COLO668 (cell line): ENCODE results near the gene CTNNA3.

Experiments
- DNase-seq: peaks from one replicate; lab custom pipeline; 2025; ENCODE audit not compliant: unreplicated experiment; lab: John Stamatoyannopoulos, UW

Gene CTNNA3

DNA sequence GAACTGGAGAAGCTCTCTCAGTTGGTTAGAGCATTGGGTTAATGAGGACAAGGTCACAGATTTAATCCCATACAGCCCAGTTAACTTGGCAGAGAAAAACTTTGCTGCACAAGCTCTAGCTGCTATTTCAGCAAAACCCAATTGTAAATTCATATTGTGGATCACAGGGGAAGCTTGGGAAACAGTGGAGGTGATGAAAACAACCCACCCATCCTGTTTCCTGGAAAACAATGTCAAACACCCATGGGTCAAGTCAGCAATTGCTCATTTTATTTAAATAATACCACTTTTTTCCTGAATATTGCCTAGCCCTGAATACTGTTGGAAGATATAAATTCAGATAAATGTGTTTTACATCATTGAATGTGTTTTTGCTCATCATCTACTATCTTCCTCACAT lies 1670.8 kb downstream of the CTNNA3 start:
- no peak for DNase-seq

DNA sequence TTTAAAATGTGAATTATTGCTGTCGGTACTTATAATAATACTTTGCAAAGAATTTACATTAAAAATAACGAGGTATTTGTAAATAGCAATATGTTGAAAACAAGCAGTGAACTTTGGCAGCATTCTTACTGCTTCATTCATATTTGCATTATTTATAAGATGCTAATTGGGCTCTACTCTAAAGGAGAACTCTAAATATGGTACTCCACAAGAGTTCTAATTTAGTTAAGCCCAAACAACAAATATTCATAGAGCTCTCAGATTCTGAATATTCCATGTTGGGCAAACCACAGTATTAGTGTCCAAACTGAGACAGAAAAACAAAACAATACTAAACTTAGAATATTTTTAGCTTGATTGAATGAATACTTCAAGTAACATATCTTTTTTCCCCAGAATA lies 1674.6 kb downstream of the CTNNA3 start:
- no peak for DNase-seq

DNA sequence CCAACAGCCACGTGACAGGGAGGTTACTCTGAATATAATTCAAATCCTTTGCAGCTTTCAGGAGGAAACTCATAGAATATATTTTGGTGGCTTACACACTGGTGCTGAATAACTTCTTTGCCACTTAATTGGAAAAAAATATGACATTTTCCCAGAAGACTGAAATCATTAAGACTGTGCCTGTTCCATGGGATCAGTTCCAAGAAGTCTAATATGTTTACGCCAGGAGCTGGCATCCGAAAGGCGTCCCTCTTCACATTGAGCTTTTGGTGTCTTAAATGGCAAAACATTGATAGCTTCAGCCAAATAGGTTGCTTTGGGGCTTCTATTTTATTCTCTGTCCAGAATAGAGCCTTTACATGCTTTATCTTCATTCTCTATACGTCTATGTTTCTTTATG lies 1687.8 kb downstream of the CTNNA3 start:
- DNase-seq: no peak

DNA sequence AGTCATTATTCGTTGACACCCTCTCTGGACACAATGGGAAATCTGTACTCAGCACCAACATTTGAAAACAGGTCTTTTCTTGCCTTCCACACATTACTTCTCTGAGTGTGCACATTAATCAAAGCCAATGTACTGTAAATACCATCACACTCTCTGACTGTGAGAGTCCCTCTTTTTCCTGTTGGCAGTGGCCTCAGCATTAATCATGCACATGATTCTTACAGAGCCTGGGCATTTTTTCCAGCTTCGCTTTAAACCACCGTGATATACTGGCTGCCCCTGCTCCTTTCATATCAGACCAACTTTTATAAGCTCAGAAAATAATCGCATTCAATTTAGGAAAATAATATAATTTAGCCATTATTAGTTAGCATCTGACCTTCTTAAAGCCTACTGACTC lies 1689.6 kb downstream of the CTNNA3 start:
- DNase-seq: no peak

DNA sequence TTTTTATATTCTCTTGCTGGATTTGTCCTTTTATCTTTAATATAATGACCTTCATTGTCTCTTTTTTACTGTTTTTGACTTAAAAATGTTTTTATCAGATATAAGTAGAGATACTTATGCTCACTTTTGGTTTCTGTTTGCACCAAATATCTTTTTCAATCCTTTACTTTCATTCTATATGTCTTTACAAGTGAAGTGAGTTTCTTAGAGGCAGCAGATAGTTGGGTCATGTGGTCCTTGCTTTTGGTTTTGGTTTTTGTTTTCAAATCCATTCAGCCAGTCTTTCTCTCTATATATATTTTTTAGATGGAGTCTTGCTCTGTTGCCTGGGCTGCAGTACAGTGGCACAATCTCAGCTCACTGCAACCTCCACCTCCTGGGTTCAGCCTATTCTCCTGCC lies 1702.5 kb downstream of the CTNNA3 start:
- no peak for DNase-seq

DNA sequence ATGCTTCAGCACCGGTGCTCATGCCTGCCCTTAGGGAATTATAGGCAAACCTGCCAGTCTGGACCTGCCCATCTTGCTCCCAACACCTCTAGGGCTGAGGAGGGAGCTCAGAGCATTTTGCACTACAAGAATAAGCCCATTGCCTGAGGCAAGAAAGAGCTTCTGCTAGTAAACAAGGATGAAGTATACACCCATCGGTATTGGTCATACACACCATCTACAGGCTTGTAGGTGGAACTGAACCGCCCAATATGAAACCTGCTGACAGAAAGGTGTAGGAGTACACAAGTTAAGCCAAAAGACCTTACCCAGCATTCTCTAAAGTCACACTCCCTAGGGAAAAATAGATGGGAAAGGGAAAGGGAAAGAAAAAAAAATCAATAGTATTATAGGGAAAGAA lies 1727.1 kb downstream of the CTNNA3 start:
- DNase-seq: no peak

DNA sequence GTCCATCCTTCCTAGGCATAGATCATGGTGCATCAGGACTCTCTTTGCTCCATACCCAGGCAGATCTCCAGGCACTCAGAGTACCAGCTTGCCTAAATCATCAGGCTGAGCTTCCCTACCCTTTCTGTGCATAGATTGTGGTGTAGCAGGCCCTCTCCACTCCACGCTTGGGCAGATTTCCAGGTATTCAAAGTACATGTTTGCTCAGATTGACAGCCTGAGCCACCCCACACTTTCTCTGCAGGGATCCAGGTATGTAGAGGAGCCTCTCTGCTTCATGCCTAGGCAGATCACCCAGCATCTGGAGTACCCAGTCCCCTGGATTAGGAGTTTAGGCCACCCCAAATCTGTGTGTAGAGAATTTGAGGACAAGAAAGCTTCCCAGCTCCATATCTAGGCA lies 1727.6 kb downstream of the CTNNA3 start:
- no peak for DNase-seq

DNA sequence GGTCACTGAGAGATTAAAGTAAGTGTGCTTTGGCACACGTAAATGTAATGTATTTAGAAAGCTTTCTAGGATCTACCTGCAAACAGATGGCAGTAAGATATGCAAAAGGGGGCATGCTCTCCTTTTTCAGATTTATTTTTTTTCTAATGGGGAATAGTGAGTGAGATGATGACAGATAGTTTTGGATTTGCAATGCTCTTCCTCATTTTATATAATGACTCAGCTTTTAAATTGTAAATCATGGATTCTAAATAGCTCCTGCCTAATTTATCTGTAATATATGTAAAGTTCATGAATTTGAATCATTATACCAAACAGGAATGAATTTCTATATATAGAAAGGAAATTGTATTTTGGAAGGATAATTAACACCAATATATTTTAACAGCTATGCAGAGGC lies 1731.8 kb downstream of the CTNNA3 start:
- DNase-seq: no peak

DNA sequence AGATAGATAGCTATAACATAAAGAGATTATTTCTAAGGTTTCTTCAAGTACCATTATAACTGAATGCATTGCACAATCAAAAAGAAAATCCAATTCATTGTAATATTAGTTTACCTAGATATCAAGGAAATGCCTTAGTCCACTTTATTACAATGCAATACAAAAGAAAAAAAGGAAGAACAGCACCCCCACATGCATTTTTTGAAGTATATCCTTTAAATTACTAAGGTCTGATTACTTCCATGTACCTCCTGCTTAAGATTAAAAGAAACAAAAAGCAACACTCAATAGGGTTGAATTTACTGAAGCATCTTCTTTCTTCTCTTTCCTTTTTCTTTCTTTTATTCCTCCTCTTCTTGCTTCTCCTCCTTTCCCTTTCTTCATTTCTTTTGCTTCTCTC lies 1743.9 kb downstream of the CTNNA3 start:
- DNase-seq: no peak

DNA sequence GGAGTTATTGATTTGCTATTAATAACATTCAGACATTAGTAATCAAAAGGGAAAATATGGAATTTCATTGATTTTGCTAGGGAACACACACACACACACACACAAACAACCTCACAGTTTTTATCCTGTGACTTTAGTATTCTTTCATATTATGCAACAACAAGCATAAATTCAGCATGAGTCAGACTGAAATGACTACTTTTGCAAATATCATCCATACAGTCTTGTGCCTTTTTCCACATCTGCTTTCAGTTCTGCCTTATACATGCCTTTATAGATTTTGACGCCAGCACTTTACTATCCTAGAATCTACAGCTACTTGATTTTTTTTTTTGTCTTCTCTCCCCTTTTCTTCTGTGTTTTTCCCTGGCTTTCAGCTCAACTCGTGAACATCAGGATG lies 1745.9 kb downstream of the CTNNA3 start:
- no peak for DNase-seq

DNA sequence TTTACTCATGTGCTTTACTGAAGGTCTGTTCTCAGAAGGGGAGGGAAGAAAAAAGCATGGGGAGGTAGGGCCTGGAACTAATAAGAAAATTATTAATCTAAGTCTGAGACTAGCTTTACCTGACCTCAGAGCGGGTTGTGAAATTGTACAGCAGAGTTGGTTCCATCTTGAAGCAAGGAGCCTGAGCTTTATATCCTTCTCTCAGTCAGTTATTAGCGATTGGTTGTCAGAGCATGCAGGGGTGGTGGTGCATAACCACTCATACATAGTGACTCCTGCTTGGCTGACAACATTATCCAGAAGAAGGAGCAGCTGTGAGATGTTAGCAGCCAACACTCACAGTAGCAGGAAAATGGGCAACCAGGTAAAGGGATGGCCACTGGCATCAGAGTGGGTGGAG lies 1746.5 kb downstream of the CTNNA3 start:
- DNase-seq: no peak

DNA sequence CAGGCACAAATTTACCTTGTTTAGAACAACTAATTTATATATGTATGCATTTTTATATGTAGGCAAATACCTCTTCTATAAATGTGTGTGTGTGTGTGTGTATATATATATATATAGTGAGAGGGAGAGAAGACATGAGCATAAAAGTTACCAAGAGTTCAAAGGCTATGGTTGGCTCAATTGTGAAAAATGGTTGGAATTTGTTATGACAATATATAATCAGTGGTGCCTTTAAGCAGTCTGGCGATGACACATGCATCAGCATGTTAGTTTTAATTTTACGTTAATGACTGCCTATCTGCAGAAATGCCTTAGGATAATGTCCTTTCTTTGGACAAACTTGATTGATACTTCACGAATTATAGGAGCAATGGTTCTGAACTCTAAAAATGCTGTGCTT lies 1750.9 kb downstream of the CTNNA3 start:
- no peak for DNase-seq

DNA sequence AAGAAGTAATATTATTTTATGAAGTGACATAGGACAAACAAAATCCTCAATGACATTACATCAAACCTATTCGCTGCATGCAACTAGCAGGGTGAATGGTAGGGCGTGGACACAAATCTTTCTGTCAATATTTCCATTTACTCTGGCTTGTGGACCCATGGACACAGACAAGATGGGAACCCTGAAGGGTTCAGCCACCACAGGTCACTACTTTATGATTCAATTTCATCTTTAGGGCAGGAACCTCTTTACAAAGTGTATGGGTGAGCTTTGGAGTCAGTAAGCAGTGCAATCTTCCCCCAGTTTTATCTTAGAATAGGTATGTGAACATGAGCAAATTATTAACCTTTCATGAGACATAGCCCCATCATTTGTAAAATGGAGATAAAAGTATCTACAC lies 1752.5 kb downstream of the CTNNA3 start:
- DNase-seq: no peak

DNA sequence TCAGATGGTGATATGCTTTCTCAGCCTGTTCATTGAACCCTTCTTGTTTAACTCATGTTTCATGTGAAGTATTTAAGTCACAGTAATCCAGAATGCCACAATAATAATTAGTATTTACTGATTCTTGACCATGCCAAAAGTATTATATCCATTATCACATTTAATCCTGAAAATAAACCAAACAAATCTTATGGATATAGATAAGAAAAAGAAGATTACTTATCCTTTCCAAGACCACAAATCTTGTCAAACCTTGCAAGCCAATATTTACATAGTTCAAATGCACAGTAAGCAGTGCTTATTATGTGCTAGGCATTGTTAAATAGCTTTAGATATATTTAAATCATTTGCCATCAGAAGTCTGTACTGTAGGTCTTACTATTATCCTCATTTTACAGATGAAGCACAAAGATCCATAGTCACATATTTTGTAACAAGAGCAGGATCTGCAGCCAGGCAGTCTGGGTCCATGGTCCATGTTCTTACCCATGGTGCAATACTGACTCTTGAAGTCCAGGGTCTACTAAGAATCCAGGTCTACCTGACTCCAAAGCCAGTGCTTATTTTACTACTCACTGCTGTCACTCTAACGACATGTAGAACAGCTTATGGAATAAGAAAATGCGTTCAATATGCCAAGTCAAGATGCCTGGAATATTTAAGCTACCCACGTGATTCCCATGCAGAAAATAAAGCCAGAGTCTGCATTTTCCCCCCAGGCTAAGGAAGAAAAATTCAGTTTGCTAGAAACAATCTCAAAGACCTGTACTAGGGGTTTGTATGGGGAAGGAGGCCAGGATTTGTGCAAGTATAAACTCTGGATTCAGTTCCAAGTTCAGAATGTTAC lies 1755.0 kb downstream of the CTNNA3 start:
- DNase-seq: no peak

DNA sequence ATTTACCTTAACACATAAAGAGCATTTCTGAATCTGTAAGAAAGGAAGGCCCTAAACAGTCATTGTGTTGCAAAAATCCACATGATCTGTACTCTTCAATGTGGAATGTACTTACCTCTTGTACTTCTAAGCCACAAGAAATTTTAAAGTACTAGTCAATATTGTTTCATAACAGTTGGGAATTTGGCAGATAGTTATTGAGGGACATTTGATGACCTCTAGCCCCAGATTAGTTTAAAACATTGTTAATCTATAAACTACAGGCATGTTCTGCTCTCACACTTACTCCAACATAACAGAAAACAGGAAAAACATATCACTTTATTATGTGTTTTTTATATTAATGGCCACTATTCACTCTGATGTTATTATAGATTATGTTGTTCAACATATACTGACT lies 1755.9 kb downstream of the CTNNA3 start:
- no peak for DNase-seq

DNA sequence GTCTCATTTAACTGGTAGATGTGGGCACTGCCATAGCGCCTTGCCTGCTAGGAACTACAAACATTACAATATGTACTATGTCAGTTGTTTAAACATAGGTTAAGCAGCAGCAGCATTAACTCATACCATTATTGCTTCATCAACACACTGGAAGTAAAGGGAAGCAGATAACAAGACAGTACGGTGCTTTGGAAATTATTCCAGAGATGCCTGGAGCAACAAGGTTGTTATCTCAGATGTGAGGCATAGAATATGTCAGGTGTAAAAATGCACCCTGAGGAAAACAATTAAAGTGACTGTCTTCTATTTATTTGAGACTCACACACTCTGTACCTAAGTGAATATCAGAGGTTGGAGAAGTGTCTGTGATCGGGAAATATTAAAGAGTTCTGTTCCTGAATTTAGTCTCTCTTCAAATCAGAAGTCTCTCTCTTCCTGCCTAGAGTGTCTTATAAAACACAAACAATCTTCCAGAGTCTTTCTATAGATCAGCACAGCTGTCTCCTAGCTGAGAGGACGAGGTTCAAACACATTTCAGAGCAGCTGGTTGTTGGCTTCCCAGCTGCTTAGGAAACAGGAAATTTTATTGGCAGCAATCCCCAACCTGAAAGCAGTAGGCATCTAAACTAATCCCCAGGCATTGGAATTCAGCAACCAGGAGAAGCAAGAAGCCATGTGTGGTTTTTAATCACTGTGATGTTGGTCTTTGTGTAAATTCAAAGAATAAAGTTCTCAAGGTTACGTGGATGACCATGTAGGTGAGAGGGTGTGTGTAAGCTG lies 1764.5 kb downstream of the CTNNA3 start:
- DNase-seq: no peak

DNA sequence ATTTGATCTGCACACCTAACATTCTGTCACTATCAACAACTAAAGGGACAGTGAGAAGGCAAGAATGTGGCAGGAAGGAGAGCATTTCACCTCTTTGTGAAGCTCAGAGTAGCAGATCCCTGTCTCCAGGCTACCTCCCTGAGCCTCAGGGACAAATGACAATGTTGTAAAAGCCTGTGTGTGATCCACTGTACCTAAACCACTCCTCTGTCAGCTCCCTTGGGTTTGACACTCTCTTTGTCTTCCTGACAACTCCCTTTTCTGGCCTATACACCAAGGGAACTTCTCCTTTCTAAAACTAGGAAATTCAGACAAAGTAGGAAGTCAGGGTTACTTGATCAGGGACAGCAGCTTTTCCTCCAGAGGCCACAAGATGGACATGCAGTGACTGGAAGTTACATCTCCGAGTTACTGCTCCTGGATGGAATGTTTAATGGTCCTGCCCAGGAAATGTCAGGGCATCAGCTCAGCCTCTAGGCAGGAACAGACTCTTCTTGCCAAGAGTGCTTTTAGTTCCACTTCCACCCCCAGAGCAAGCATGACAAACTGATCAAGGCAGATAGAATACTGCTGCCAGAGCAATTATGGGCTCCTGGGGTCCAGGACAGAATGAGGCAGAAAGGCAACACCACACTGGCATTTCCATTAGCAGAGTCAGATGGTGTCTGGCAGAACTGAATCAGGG lies 1784.7 kb downstream of the CTNNA3 start:
- DNase-seq: no peak

DNA sequence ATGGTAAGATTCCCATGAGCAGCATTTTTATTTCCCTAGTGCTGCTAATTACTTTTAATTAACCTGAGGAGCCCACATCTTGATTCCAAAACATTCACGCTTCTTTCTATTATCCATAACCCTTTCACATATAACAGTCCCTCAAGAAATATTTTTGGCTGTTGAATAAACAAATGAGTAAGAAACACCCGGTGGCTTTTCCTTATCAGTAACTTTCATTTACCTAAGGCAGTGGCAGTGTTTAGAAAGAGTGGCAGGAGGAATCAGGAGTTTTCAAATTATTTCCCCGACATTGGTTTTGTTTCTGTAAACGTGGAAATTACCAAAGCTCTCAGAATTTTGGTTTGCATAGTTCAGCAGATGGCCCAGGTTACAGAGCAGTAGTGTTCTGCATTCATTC lies 1785.8 kb downstream of the CTNNA3 start:
- no peak for DNase-seq

DNA sequence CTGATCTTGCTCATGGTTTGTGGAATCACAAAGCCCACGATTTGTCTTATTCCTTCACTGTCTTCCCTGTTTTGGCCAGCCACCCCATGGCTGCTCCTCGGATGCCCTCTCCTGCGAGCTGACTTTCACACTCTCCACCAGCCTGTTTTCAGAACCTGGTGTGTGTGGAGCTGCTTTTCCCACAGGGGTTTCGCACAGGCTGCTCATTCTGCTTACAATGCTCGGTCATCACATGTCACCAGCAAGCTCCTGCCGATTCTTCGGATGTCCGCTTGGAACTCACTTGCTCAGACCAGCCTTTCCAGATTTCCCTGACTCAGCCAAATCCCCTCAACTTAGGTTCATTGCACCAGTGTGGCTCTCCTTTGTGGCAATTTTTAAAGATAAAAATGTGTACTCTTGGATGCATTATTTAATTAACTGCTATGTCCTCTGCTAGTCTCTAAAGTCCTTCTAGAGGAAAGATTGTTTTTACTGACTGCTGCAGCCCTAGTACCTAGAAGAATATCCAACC lies 1788.7 kb downstream of the CTNNA3 start:
- no peak for DNase-seq

DNA sequence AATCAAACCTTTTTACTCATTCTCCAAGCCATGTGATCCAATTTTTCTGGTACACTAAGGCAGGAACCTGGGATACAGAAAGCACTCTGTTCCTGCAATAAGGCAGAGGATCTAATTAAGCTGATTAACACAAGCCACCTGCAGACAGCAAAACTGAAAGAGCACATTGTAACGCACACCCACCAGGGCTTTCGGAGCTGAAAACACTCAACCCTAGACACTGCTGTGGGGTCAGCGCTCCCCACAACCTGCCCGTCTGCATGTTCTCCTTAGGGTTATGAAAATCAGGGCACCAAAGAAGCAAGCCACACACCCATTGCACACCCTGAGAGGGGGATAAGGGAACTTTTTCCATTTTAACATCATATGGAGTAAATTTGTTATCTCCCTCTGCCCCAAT lies 1792.4 kb downstream of the CTNNA3 start:
- DNase-seq: no peak

DNA sequence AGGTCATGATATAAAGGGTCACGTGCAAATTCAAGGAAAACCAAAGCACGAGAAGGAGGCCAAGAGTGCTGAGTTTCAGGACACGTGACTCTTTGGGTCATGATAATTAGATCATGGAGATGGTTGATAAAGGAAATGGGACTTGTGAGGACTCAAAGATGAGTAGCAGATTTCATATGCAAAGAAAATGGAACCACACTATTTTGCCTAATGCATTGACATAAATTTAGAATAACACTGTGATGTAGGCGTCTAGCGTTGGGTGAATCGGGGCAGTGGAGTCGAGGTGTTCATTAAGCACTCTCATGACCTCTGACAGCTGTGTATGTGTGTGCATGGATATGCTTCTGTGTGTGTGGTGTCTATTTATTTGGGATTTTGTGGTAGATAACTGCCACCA lies 1795.7 kb downstream of the CTNNA3 start:
- DNase-seq: no peak

DNA sequence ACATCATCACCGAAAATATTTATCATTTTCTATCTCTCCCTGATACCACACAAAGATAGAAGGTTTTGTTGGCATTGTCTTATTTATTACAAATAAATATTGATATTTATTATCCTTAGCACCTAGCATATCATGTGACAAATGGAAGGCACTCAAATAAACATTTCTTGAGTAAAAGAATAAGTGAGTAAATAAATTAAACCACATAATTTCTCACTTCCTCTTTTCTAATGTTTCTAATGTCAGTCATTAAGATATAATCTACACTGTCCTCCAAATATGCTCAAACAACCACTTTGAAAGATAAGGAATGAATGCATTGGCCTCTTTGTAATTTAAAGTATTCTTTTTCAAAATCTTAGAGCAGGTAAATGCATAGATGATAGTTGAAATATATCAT lies 1797.9 kb downstream of the CTNNA3 start:
- no peak for DNase-seq
